GM19043 (cell line): Measurements from ENCODE around the gene SMOC1.
A peak's percentile ranks its signal among the peaks of the same experiment; 100 is the strongest.

Source experiments
- ATAC-seq: cut with Tn5 transposase; IDR thresholded peaks from one replicate; pipeline ENCODE4 v1.9.1; 2021; ENCODE audit warnings: low read depth; ENCODE audit not compliant: unreplicated experiment

The SMOC1 gene

DNA sequence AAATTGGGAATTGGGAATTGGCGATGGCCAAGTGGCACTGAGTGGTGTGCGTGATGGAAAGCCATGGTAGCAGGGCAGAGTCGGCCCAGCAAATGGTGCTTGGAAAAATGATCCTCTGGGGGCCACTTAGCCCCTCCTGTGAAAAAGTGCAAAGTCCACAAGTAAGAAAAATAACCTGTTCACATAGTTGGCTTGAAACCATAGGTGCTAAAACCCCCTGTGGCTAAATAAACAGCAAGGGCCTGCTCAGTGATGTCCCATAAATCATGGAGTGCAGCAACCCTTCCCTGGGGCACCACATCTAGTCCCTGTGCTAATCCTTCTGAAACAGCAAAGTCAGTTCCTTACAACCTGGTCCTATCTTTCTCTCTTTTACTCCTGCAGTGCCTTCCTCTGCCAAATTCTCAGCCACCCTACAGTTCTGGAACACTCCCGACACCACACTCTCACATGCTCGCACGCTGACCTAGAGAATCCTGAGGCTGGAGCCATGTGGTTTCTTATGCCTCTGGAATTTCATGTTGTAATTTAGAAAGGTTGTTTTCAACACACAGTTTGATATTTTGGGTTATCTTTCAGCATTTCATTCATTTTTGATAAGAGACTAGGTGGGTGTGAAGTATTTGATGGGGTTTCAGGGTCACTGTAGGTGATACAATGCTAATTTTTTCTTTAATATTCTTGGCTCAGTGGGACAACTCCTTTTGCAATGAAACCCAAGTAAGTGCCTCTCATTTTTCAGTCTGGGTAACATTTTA, 123.6 kb downstream of the SMOC1 start:
- no peak for ATAC-seq

DNA sequence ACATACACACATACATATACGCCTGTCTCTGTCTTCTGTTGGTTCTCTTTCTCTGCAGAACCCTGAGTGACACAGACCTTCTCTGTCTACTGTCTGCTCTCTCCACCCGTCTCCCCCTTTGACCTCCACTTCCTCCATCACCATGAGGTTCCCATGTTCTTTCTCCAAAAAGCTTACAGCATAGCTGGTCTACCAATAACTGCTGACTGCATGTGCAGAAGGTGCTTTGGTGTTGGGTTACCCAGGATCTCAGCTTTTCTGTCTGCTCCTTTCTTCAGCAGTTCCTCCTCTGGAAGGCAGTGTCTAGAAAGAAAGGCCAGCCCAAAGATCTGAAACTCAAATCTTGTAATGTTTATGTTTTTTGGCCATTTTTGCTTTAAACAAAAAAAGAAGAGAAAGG, 125.6 kb downstream of the SMOC1 start:
- ATAC-seq = no peak

- no peak for ATAC-seq
Measured at GRCh38 chr14:70005281-70005805, 126.1 kb downstream of the SMOC1 start.

DNA sequence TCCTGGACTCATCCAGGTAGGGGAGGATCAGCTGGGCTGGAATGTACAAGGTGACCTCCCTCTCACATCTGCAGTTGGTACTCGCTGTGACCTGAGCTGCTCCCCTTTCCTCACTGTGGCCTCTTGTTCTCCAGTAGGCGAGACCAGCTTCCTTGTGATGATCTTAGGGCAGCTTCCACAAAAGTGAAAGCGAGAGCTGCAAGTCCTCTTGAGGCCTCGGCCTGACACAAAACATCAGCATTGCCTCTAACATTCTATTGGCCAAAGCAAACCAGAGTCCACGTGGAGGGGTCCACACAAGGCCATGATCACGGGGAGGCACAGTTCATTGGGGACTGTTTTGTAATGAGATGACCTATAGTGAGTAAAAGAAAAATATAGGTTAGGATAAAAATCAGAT, 127.5 kb downstream of the SMOC1 start:
- no peak for ATAC-seq

DNA sequence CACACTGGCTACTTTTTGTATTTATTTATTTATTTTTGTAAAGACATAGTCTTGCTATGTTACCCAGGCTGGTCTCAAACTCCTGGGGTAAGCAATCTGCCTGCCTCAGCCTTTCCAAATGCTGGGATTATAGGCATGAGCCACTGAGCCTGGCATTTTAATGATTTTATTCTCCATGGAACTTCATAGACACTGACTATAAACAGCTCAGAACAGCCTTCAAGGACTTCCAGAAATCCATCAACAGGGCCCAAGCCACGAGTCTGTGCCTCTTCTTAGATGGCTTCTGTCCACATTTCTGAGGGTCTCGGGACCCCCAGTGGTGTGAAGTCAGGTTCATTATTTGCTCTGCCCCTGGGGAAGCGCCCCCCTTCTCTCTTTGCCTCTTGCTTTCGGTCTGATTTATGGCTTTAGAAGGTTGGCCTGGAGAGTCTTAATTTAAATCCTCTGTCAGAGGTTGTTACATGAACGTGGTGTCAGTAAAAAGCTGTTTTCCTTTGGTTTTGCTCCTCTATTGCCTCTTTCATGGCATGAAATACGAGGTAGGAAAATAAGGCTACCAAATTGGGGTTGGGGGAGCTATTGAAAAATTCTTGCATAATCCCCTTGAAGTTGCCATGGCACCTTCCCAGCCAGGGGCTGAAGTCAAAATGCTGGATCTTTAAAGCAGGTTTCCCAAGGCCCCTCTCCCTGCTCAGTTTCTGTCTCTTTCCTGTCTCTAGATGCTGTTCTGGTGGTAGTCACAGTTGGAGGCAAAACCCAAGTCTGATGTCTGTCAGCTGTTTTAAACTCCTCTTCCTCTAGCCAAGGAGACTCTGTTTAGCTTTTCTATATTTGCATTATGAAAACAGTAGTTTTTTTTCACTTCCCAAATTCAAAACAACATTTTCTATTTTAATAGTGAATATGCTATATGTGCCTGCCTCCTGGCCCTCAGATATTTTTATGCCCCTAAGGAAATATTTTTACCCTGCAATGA, 129.4 kb downstream of the SMOC1 start:
- ATAC-seq = peak; percentile 55

- no peak for ATAC-seq
Measured at GRCh38 chr14:70009961-70010360, 130.7 kb downstream of the SMOC1 start.

GRCh38 chr14:70011098-70011497, 131.9 kb downstream of the SMOC1 start:
- ATAC-seq = no peak

- no peak for ATAC-seq
Measured at GRCh38 chr14:70011708-70012107, 132.5 kb downstream of the SMOC1 start.

DNA sequence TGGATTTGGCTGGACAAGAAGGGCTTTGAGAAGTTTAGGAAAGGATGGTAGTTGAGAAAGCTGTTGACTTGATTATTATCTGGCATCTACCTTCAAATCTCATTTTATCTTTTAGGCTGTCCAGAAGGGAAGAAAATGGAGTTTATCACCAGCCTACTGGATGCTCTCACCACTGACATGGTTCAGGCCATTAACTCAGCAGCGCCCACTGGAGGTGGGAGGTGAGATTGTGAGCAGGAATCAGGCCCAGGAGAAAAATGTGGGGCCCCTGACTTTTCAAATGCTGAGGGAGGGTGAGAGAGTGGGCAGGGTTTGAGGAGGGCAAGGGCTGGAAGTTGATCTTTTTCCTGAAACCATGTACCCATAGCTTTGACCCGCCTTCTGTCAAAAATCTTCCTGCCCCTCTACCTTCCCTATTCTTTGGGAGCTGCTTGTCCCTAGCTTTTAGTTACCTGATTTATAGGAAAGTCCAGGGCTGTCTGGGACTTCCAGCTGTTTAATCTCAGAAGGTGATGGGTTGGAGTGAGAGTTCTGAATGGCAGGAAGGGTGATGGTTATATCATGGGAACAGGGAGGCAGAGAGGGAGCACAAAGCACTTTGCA, 134.2 kb downstream of the SMOC1 start:
- ATAC-seq = no peak

- no peak for ATAC-seq
Measured at GRCh38 chr14:70014406-70015095, 135.3 kb downstream of the SMOC1 start.

DNA sequence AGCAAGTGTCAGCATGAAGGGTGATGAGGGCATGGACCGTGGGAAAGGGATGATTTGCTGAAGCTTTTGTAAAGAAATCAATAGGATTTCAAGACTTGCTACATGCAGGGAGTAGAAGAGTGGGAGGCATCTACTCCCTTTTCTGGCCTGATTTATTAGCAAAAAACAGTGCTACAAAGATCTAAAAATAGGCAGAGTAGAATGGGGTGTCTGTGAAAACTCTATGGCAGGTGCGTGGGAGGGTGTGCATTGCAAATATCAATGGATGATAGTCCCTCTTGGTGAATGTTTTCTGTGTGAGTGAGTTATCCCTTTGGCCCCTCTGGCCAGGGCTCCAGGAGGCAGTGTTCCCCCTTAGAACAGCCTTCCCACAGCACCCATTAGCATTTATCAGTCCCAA, 139.0 kb downstream of the SMOC1 start:
- ATAC-seq = no peak

DNA sequence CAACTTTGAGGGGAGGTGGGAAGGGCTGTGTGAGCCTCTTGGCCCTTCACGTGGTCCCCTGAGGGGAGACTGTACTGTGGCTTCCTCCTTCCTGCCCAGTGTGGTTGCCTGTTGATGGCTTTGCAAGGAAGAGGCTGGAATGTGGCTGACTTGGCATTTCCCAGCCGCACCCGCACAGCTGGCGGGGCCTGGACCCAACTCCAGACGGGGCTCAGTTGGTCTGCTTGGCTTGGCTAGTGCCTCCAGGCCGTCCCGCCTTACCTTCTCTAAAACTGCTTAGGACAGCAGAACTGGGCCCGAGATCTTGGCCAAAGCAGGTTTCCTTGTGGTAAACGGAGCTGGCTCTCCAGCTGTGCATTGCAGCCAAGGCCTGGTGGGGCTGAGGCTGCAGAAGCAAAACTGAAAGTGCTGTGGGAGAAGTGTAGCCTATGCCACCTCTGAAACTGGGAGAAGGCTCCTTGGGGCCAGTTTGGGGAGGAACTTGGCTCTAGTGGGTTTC, 139.5 kb downstream of the SMOC1 start:
- ATAC-seq = no peak

GRCh38 chr14:70019695-70020094, 140.5 kb downstream of the SMOC1 start:
- ATAC-seq = no peak

- ATAC-seq = no peak
Measured at GRCh38 chr14:70020352-70021170, 141.3 kb downstream of the SMOC1 start.

DNA sequence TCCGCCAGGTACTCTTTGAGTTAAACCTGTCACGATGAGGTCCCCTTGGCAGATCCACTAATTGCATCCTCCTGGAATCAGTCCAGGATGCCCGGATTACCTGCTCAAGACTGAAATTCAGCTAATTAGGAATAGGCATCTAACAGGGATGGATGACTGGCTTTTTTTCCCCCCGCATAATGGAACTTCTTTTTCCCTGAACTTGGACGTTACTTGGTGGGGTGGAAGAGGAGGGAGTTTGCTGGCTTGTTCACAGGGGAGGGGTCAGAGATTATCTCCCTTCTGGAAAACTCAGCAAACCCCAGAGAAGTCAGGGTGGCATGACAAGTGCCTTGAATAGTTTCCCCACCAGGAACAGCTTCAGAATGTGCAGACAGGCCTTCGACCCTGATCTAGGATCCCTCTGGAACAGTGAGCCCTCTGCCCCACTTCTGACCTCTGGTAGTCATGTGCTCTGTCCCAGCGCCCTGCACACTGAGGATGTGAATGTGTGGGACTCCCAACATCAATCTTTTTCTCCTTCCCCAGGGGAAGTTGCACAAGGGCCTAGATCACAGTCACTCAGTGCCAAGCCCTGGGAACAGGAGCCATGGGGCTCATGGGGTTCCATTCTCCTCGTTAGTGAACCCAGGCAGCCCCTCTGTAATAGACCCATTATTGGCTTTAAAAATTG, 142.5 kb downstream of the SMOC1 start:
- ATAC-seq = no peak

DNA sequence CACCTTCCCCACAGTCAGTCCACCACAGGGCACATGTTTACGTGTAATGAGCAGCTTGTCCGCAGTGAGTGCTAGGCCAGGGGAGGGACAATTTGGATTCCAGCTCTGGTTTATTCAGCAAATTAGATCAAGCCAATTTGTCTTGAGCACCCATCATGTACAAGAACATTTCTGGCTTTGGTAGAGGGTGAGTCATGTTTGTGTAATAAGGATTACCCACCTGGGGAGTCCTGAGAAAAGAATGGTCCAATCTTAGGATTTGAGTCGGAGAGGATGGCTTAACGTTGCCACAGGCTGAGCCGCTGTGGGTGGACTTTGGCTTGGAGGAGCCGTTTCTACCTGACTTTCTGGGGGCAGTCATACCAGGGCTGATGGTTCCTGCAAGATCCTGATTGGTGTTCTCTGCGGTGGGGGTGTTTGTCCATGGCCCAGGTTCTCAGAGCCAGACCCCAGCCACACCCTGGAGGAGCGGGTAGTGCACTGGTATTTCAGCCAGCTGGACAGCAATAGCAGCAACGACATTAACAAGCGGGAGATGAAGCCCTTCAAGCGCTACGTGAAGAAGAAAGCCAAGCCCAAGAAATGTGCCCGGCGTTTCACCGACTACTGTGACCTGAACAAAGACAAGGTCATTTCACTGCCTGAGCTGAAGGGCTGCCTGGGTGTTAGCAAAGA, 143.7 kb downstream of the SMOC1 start:
- ATAC-seq = no peak

GRCh38 chr14:70023871-70024270, 144.7 kb downstream of the SMOC1 start:
- no peak for ATAC-seq

GRCh38 chr14:70027785-70028428, 148.7 kb downstream of the SMOC1 start:
- no peak for ATAC-seq
